WERI-Rb-1 (cell line): ENCODE measurements around the gene ANGPTL8.

Source experiments
- DNase-seq: peaks from one replicate; pipeline ENCODE4 v3.0.0-alpha.2; 2020
- H3K27ac ChIP-seq: fragments of 250-450 bp; sonication (Bioruptor Pico); 2 replicates; pipeline ENCODE4 v1.5.1; 2020; ENCODE audit warnings: mild to moderate bottlenecking, moderate library complexity
- H3K27me3 ChIP-seq: fragments of 250-450 bp; sonication (Bioruptor Pico); 2 replicates; pipeline ENCODE4 v1.5.1; 2021; ENCODE audit warnings: mild to moderate bottlenecking, low read depth, moderate library complexity; ENCODE audit not compliant: insufficient read depth, severe bottlenecking
- H3K36me3 ChIP-seq: fragments of 250-450 bp; sonication (Bioruptor Pico); 2 replicates; pipeline ENCODE4 v1.5.1; 2020; ENCODE audit warnings: mild to moderate bottlenecking, moderate library complexity
- H3K4me3 ChIP-seq: 2 replicates; pipeline ENCODE4 v1.5.1; 2011; ENCODE audit warnings: low read depth, mild to moderate bottlenecking, control low read depth, low read length
- H3K9me3 ChIP-seq: fragments of 250-450 bp; sonication (Bioruptor Pico); 2 replicates; pipeline ENCODE4 v1.5.1; 2021; ENCODE audit warnings: mild to moderate bottlenecking, moderate library complexity; ENCODE audit not compliant: severe bottlenecking
- CTCF ChIP-seq: IDR thresholded peaks from 2 replicates; pipeline ENCODE4 v1.5.1; 2011; ENCODE audit warnings: low read depth, mild to moderate bottlenecking, control low read depth, inconsistent platforms, low read length

Gene ANGPTL8

DNA sequence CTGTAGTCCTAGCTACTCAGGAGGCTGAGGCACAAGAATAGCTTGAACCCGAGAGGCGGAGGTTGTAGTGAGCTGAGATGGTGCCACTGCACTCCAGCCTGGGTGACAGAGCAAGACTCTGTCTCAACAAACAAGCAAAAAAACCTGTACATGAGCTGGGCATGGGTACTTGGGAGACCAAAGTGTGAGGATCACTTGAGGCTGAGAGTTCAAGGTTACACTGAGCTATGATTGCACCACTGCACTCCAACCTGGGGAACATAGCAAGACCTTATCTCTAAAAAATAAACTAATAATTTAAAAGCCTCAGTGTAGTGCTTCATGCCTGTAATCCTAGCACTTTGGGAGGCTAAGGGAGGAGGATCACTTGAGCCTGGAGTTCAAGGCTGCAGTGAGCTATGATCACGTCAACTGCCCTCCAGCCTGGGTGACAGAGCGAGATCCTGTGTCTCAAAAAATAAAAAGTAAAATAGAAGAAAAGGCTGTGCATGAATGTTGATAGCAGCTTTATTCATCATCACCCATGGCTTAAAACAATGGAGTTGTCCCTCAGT, 35.2 kb downstream of the ANGPTL8 start:
- DNase-seq: no peak
- no peak overlapping the region for H3K27ac ChIP-seq
- H3K36me3 ChIP-seq: no peaks in the 10 kb centered on the region
- no peaks in the 10 kb centered on the region for H3K27me3 ChIP-seq
- no peaks in the 10 kb centered on the region for H3K9me3 ChIP-seq
- no peak for TF ChIP-seq CTCF
- no peak overlapping the region for H3K4me3 ChIP-seq

DNA sequence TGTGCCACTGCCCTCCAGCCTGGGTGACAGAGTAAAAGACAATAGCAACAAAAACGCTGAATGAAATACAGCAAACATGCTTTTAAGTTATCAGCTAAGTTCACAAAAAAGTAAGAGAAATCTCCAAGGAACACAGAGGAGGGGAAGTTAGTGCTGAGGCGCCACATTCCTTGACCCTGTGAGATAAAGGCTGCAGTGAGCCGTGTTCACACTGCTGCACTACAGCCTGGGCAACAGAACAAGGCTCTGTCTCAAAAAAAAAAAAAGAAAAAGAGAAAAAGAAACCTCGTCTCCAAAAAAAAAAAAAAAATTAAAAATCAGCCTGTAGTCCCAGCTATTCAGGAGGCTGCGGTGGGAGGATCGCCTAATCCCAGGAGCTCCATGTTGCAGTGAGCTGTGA, 39.3 kb downstream of the ANGPTL8 start:
- no peak for TF ChIP-seq CTCF
- DNase-seq: no peak
- H3K27ac ChIP-seq: no peak overlapping the region

GRCh38 chr19:11279505-11280236, 40.3 kb downstream of the ANGPTL8 start:
- H3K4me3 ChIP-seq: no peak overlapping the region
- H3K36me3 ChIP-seq: no peaks in the 10 kb centered on the region
- TF ChIP-seq CTCF: no peak
- no peaks in the 10 kb centered on the region for H3K27me3 ChIP-seq
- no peak for DNase-seq
- no peaks in the 10 kb centered on the region for H3K9me3 ChIP-seq
- no peak overlapping the region for H3K27ac ChIP-seq

More for the DNA sequence above, 39.3 kb downstream of the ANGPTL8 start:
- no peak overlapping the region for H3K4me3 ChIP-seq
- H3K27me3 ChIP-seq: no peaks in the 10 kb centered on the region
- no peaks in the 10 kb centered on the region for H3K9me3 ChIP-seq
- no peaks in the 10 kb centered on the region for H3K36me3 ChIP-seq

DNA sequence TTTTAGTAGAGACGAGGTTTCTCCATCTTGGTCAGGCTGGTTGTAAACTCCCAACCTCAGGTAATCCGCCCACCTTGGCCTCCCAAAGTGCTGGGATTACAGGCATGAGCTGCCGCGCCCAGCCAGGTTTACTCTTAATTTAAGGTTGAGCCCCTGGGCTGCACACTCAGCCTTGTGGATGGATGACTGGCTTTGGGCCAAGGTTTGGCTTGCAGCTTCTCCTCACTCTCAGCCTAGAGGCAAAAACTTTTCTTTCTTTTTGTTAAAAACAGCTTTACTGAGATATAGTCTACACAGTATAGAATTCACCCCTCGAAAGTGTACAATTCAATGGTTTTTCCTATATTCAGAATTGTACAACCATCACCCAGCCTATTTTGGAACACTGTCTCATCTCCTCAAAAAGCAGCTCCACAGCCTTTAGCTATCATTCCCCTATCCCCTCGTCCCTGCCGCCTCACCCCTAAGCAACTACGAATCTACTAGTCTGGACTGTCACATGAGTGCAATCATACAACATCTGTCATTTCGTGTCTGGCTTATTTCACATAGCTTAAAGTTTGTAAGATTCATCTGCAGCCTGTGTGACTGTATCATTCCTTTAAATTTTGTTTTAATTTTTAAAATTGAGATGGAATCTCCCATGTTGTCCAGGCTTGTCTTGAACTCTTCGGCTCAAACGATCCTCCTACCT, 42.1 kb downstream of the ANGPTL8 start:
- H3K9me3 ChIP-seq: no peaks in the 10 kb centered on the region
- no peaks in the 10 kb centered on the region for H3K36me3 ChIP-seq
- no peak for DNase-seq
- no peak for TF ChIP-seq CTCF
- no peak overlapping the region for H3K27ac ChIP-seq
- H3K4me3 ChIP-seq: no peak overlapping the region
- H3K27me3 ChIP-seq: no peaks in the 10 kb centered on the region

DNA sequence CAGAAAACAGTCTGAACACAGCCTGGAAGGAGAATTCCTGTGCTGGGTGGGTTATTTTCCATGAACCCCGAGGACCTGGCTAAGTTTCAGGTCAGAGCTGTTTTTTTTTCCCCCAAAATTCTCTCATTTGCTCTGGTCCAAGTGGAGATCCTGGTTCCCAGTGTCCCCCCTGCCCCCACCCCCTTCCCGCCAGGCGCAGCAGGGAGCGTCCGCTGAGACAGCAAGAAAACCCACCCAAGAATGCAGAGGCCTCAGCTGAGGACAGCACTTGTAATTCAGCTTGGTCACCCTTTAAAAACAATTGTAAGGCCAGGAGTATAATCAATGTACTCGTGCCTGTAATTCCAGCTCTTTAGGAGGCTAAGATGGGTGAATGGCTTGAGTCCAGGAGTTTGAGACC, 45.1 kb downstream of the ANGPTL8 start:
- Histone ChIP-seq H3K9me3 (no peaks in the 10 kb centered on the region), H3K36me3 (no peaks in the 10 kb centered on the region), H3K4me3 (no peak overlapping the region), H3K27me3 (no peaks in the 10 kb centered on the region), H3K27ac (no peak overlapping the region)
- TF ChIP-seq CTCF: no peak
- DNase-seq: no peak
